HT-29 (cell line): ENCODE results near the gene ZNF341. TPM values are rescaled to one million over a fixed set of nuclear protein-coding genes. Genes with fewer than 3 reads are reported as not detected.

ENCODE experiments used
- DNase-seq: peaks from one replicate; pipeline ENCODE4 v3.0.0-alpha.2; 2015; ENCODE audit warnings: low spot score
- total RNA-seq: library from RNA; depleted of rRNA; stranded (reverse); fragments of >200 nt; shearing (Covaris generic); gene quantifications from 2 replicates; pipeline ENCODE4 v1.2.3, GENCODE V29; 2014; rRNA removed

ZNF341 gene
- total RNA-seq, 1 experiment from 2014 or later: 5.4 TPM

GRCh38 chr20:33840759-33841435 lies 109.1 kb downstream of the ZNF341 start:
- DNase-seq: no peak

- no peak for DNase-seq
These were observed 109.6 kb downstream of the ZNF341 start for GRCh38 chr20:33841436-33841799.

Other genes with a start within 250 kb of the ZNF341 start
- gene CBFA2T2, start 241.9 kb upstream of the ZNF341 start, total RNA-seq: 9.6 and 10.2 TPM in 2 replicates
- 0.15 TPM in 1 of 2 replicates, not detected in the other for gene C20orf144, start 69.7 kb upstream of the ZNF341 start, total RNA-seq
- gene ACTL10, start 65.1 kb upstream of the ZNF341 start, total RNA-seq: 16.5 and 18.5 TPM in 2 replicates
- gene NECAB3, start 57.6 kb upstream of the ZNF341 start, total RNA-seq: 63.5 and 65.9 TPM in 2 replicates
- 86.2 and 98.9 TPM in 2 replicates for gene E2F1, start 45.6 kb upstream of the ZNF341 start, total RNA-seq
- gene PXMP4, start 11.7 kb upstream of the ZNF341 start, total RNA-seq: 14.5 and 28.1 TPM in 2 replicates
- 117 and 120 TPM in 2 replicates for gene CHMP4B, start 79.4 kb downstream of the ZNF341 start, total RNA-seq